Caco-2 (cell line): ENCODE data around the gene CEP152. TPM values are rescaled to one million over a fixed set of nuclear protein-coding genes. Genes with fewer than 3 reads are reported as not detected.

Experiments
- BruUV-seq: library from RNA; stranded (reverse); fragments of 400-500 nt; replicated peaks from 2 replicates; lab custom pipeline; 2021; lab: Mats Ljungman, UMichigan
- CTCF ChIA-PET: fragments of 300-600 bp; sonication (Branson Sonifier 250); formaldehyde crosslinking; loops from one replicate; lab custom pipeline; 2022; ENCODE audit warnings: antibody characterized with exemption; lab: Charles Lee
- POLR2A ChIA-PET: fragments of 300-600 bp; sonication (Branson Sonifier 250); formaldehyde crosslinking; loops from one replicate; lab custom pipeline; 2022; ENCODE audit warnings: antibody characterized with exemption; lab: Charles Lee
- DNase-seq, 2 experiments: peaks; one replicate each; pipeline versions ENCODE4 v3.0.0 to v3.0.0-alpha.2; 2020 to 2022
- H3K27me3 ChIP-seq: replicated peaks from 2 replicates; pipeline ENCODE4 v1.6.0; 2011; ENCODE audit warnings: low read length; ENCODE audit not compliant: control insufficient read depth, insufficient read depth
- H3K36me3 ChIP-seq: 2 replicates; pipeline ENCODE4 v1.5.1; 2011; ENCODE audit warnings: low read length; ENCODE audit not compliant: control insufficient read depth, insufficient read depth
- H3K4me1 ChIP-seq: fragments of 250-450 bp; sonication (Bioruptor Pico); 2 replicates; pipeline ENCODE4 v1.5.1; 2020; ENCODE audit warnings: mild to moderate bottlenecking
- H3K4me3 ChIP-seq: 2 replicates; pipeline ENCODE4 v1.5.1; 2011; ENCODE audit warnings: low read depth, mild to moderate bottlenecking, control low read depth, low read length
- H3K9me3 ChIP-seq: fragments of 250-450 bp; sonication (Bioruptor Pico); 2 replicates; pipeline ENCODE4 v1.5.1; 2020; ENCODE audit warnings: mild to moderate bottlenecking, moderate library complexity
- H3K27ac Mint-ChIP-seq: one replicate; pipeline ENCODE4 v1.8.0; 2022; ENCODE audit warnings: mixed read lengths; ENCODE audit not compliant: unreplicated experiment
- H3K27me3 Mint-ChIP-seq: one replicate; pipeline ENCODE4 v1.8.0; 2022; ENCODE audit warnings: mixed read lengths; ENCODE audit not compliant: insufficient read depth, unreplicated experiment
- H3K36me3 Mint-ChIP-seq: one replicate; pipeline ENCODE4 v1.8.0; 2022; ENCODE audit warnings: mild to moderate bottlenecking, mixed read lengths; ENCODE audit not compliant: insufficient read depth, unreplicated experiment
- H3K4me1 Mint-ChIP-seq: one replicate; pipeline ENCODE4 v1.8.0; 2022; ENCODE audit warnings: low read depth, mixed read lengths; ENCODE audit not compliant: unreplicated experiment
- H3K4me3 Mint-ChIP-seq: one replicate; pipeline ENCODE4 v1.8.0; 2022; ENCODE audit warnings: mild to moderate bottlenecking, moderate library complexity, mixed read lengths; ENCODE audit not compliant: unreplicated experiment
- H3K9me3 Mint-ChIP-seq: one replicate; pipeline ENCODE4 v1.8.0; 2022; ENCODE audit warnings: mixed read lengths; ENCODE audit not compliant: unreplicated experiment
- intact Hi-C: fragments of 100-400 bp; cut with micrococcal nuclease; formaldehyde crosslinking; loops from one replicate; pipeline ENCODE4 v1.10.0; 2022; ENCODE audit not compliant: unreplicated experiment
- total RNA-seq: library from RNA; stranded (reverse); gene quantifications from 2 replicates; pipeline ENCODE4 v1.2.3, GENCODE V29; 2022
- TF ChIP-seq, protein P1 (sequence below), 2 experiments: fragments of 200-600 bp in 1 of 2; IDR thresholded peaks; 1 replicate in 1 of 2; 2 replicates in 1 of 2; pipeline versions ENCODE4 v1.5.1 to v1.8.0; 2011 to 2022; ENCODE audit warnings: antibody characterized with exemption in 1 of 2, control low read depth in 1 of 2, inconsistent platforms in 1 of 2, low read depth in 1 of 2, low read length in 1 of 2, mild to moderate bottlenecking in 1 of 2, moderate library complexity in 1 of 2; ENCODE audit not compliant: insufficient read depth in 1 of 2, severe bottlenecking in 1 of 2, unreplicated experiment in 1 of 2

The CEP152 gene
- total RNA-seq, 1 experiment from 2014 or later = 14.2 TPM

DNA sequence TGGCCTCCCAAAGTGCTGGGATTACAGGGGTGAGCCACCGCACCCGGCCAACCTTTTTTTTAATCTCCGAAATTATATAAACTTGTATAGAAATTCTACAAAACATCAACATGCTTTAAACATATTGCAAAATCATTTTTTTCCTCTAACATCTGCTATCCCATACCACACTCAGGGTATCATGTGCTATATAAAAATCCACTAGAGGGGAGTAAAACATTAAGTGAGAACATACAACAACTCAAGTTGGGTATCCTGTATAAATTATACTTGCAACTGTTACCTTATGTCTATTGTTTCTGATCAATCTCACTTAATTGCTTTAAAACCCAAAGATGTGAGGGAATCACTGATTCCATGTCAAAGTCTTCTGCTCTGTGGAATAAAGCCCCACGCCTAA lies 93.4 kb downstream of the CEP152 start:
- Histone ChIP-seq H3K36me3 (no peaks in the 10 kb centered on the region), H3K4me3 (no peak overlapping the region), H3K9me3 (peaks cover 7% of the 10 kb centered on the region), H3K27me3 (no peaks in the 10 kb centered on the region), H3K4me1 (peaks cover 7% of the 10 kb centered on the region; the same call in 1 of the 2 replicates)
- POLR2A ChIA-PET = no interaction called here
- CTCF ChIA-PET = no interaction called here
- Mint-ChIP-seq H3K27ac (no peak overlapping the region), H3K36me3 (no peaks in the 10 kb centered on the region), H3K4me1 (peaks cover 9% of the 10 kb centered on the region), H3K9me3 (peaks cover 18% of the 10 kb centered on the region), H3K4me3 (no peak overlapping the region), H3K27me3 (peaks cover 3% of the 10 kb centered on the region)
- no TSS peak for BruUV-seq
- TF ChIP-seq, protein P1, sequence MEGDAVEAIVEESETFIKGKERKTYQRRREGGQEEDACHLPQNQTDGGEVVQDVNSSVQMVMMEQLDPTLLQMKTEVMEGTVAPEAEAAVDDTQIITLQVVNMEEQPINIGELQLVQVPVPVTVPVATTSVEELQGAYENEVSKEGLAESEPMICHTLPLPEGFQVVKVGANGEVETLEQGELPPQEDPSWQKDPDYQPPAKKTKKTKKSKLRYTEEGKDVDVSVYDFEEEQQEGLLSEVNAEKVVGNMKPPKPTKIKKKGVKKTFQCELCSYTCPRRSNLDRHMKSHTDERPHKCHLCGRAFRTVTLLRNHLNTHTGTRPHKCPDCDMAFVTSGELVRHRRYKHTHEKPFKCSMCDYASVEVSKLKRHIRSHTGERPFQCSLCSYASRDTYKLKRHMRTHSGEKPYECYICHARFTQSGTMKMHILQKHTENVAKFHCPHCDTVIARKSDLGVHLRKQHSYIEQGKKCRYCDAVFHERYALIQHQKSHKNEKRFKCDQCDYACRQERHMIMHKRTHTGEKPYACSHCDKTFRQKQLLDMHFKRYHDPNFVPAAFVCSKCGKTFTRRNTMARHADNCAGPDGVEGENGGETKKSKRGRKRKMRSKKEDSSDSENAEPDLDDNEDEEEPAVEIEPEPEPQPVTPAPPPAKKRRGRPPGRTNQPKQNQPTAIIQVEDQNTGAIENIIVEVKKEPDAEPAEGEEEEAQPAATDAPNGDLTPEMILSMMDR (IDR thresholded peaks at IDR 0.05; ENCODE audit: insufficient read depth in 1 of 2, low read depth in 1 of 2, low read length in 1 of 2, severe bottlenecking in 1 of 2, unreplicated experiment in 1 of 2) = no peak
- DNase-seq = no peak
- intact Hi-C loops = loop anchor here (1.0 kb wide), 1 partner anchor 138 kb away; no protein-coding TSS in a partner anchor

DNA sequence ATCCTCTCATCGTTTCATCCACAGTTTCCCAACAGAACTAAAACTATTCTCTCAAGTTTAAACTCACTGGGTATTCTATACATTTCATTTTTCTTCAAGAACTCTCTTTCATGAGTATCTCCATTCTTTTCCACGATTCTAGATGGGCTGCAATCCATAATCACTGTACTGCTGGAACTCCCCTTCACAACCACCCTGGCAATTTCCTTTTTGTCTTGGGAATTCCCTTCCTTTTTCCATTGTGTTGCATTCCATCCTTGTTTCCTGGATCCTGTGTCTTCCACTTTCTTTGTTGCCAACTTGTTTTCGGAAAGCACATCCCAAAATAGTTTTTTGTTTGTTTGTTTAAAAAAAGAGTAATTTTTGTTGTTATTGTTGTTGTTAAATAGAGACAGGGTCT lies 98.3 kb downstream of the CEP152 start:
- ChIA-PET CTCF (no interaction called here), POLR2A (no interaction called here)
- TF ChIP-seq, protein P1 (IDR thresholded peaks at IDR 0.05; ENCODE audit: insufficient read depth in 1 of 2, low read depth in 1 of 2, low read length in 1 of 2, severe bottlenecking in 1 of 2, unreplicated experiment in 1 of 2) = no peak
- intact Hi-C loops = no loop called here
- peaks cover 6% of the 10 kb centered on the region for H3K27me3 Mint-ChIP-seq
- no peaks in the 10 kb centered on the region for H3K4me1 Mint-ChIP-seq
- no peak overlapping the region for H3K27ac Mint-ChIP-seq
- Histone ChIP-seq H3K27me3 (no peaks in the 10 kb centered on the region), H3K4me1 (no peaks in the 10 kb centered on the region), H3K9me3 (peaks cover 7% of the 10 kb centered on the region), H3K4me3 (no peak overlapping the region), H3K36me3 (no peaks in the 10 kb centered on the region)
- no peaks in the 10 kb centered on the region for H3K36me3 Mint-ChIP-seq
- no peak overlapping the region for H3K4me3 Mint-ChIP-seq
- H3K9me3 Mint-ChIP-seq = peaks cover 18% of the 10 kb centered on the region
- no TSS peak for BruUV-seq
- no peak for DNase-seq

DNA sequence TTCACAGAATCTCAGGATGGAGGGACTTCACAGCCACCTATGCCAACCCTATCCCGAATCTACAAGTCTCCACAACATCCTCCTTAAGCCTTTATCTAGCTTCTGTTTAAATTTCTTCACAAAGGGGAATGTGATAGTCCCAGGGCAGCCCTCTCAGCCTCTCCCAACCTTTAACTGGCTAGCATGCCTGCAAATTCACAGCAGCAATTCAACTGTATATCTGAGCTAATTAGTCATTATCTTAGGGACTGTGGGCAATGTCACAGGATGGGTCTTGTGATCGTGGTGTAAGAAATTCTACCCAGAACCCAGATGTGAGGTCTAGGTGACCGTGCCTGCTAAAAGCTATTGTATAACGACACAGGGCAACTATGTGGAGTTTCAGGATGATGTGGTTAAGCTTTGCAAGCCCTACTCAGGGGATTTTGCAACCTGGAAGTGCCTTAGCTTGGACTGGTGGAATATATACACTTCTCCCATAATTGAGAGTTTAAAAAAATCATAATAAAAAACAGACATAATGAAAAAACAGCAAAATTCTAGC lies 99.8 kb downstream of the CEP152 start:
- Histone ChIP-seq H3K9me3 (peaks cover 6% of the 10 kb centered on the region), H3K4me1 (no peaks in the 10 kb centered on the region), H3K36me3 (no peaks in the 10 kb centered on the region), H3K4me3 (no peak overlapping the region), H3K27me3 (no peaks in the 10 kb centered on the region)
- CTCF ChIA-PET = no interaction called here
- Mint-ChIP-seq H3K27ac (no peak overlapping the region), H3K4me3 (no peak overlapping the region), H3K4me1 (no peaks in the 10 kb centered on the region), H3K36me3 (no peaks in the 10 kb centered on the region), H3K9me3 (peaks cover 18% of the 10 kb centered on the region), H3K27me3 (peaks cover 6% of the 10 kb centered on the region)
- no TSS peak for BruUV-seq
- POLR2A ChIA-PET = no interaction called here
- DNase-seq = no peak
- TF ChIP-seq, protein P1 (IDR thresholded peaks at IDR 0.05; ENCODE audit: insufficient read depth in 1 of 2, low read depth in 1 of 2, low read length in 1 of 2, severe bottlenecking in 1 of 2, unreplicated experiment in 1 of 2) = no peak
- intact Hi-C loops = no loop called here
